HG02588 (cell line): ENCODE data around the gene HAUS8.

Experiments used
- ATAC-seq: cut with Tn5 transposase; IDR thresholded peaks from one replicate; pipeline ENCODE4 v1.9.1; 2021; ENCODE audit warnings: mild to moderate bottlenecking, moderate library complexity; ENCODE audit not compliant: unreplicated experiment

Gene HAUS8

DNA sequence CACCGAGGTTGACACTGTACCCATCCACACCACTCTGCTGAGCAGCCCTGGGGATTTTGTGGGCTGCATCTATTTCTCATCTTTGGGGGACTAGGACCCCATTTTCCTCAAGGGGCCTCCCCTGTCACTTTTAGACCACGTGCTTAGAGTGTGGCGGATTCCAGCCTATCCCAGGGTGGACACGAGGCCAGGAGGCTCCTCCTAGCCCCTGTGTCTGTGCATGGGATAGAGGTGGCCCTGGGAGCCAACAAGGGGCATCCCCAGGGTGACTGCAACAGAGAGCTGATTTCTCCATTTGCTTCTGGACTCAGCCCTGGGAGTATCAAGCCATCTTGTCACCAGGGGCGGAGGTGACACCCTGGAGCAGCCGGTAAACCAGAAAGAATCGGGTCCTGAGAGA, 72.8 kb downstream of the HAUS8 start:
- ATAC-seq = no peak

DNA sequence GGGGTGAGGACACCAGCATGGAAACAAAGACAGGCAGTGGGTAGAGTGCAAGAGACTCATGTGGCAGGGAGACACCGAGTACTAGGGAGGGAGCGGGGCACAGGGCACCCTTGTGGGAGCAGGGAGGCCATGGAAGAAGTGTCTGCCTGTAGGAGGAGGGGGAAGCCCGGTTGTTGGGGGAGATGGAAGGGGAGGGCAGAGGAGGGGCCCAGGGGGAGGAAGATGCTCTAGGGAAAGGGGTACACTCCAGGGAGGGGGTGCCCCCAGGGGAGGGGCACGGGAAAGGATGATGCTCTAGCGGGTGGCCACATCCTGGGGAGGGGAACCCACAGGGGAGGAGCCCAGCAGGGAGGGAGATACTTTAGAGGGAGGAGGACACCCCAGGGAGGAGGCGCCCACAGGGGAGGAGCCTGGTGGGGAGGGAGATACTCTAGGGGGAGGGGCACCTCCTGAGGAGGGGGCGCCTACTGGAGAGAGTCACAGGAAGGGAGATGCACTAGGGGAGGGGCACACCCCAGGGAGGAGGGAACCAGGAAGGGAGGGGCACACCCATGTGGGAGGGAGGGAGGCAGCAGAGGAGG, 73.6 kb downstream of the HAUS8 start:
- ATAC-seq = no peak
